ENCODE data around the gene CLPX.

GRCh38 chr15:65210770-65211481, 25.8 kb upstream of the CLPX start, which contains the start of gene CILP:
- TF ChIP-seq TAF1 (IDR thresholded peaks at IDR 0.05; ENCODE audit: borderline replicate concordance, low read depth, low read length) (no peak), POLR2A (IDR thresholded peaks at IDR 0.05; ENCODE audit: low read depth, low read length) (no peak)

Data from GM12892 (cell line).